Measurements from ENCODE around the gene ACSF2.
A peak's percentile ranks its signal among the peaks of the same experiment; 100 is the strongest.
"Not testable (repeated sequence)": the region's sequence is repeated elsewhere in the genome, so short reads cannot be mapped to it uniquely, and the experiment has no call there.

Gene ACSF2, protein sequence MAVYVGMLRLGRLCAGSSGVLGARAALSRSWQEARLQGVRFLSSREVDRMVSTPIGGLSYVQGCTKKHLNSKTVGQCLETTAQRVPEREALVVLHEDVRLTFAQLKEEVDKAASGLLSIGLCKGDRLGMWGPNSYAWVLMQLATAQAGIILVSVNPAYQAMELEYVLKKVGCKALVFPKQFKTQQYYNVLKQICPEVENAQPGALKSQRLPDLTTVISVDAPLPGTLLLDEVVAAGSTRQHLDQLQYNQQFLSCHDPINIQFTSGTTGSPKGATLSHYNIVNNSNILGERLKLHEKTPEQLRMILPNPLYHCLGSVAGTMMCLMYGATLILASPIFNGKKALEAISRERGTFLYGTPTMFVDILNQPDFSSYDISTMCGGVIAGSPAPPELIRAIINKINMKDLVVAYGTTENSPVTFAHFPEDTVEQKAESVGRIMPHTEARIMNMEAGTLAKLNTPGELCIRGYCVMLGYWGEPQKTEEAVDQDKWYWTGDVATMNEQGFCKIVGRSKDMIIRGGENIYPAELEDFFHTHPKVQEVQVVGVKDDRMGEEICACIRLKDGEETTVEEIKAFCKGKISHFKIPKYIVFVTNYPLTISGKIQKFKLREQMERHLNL

DNA sequence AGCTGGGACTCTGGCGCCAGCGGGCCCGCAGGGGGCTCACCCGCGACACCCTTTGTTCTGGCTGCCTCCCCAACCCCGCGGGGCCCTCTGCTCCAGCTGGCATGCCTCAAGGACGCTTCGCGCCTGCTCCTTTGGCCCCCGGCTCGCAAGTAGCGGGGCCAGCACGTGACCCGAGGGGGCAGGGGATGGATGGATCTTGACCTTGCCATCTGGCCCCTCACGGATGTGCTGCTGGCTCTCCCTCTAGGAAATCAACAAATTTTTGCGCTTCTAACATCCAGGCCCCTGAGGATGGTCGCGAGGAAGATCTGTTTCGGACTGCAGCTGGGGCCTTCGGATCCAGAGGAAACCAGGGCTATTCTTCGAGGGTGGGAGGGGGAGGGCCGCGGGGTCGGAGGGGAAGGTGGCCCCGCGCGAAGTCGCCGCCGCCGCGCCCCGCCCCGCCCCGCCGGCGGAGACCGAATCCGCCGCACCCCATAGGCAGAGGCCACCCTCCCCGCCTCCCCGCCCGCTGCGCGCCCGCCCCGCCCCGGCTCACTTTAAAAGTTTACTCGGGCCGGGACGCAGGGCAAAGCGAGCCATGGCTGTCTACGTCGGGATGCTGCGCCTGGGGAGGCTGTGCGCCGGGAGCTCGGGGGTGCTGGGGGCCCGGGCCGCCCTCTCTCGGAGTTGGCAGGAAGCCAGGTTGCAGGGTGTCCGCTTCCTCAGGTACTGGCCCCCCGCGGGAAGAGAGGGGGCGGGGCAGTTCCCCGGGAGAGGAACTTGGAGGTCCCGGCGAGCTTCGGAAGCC is at the start of gene ACSF2:
TSS of gene ACSF2 (plus strand) at position 537 of the 790 bp plus-strand sequence. CDS start at position 581, 44 bp downstream.
- peak; percentile 72 for DNase-seq

DNA sequence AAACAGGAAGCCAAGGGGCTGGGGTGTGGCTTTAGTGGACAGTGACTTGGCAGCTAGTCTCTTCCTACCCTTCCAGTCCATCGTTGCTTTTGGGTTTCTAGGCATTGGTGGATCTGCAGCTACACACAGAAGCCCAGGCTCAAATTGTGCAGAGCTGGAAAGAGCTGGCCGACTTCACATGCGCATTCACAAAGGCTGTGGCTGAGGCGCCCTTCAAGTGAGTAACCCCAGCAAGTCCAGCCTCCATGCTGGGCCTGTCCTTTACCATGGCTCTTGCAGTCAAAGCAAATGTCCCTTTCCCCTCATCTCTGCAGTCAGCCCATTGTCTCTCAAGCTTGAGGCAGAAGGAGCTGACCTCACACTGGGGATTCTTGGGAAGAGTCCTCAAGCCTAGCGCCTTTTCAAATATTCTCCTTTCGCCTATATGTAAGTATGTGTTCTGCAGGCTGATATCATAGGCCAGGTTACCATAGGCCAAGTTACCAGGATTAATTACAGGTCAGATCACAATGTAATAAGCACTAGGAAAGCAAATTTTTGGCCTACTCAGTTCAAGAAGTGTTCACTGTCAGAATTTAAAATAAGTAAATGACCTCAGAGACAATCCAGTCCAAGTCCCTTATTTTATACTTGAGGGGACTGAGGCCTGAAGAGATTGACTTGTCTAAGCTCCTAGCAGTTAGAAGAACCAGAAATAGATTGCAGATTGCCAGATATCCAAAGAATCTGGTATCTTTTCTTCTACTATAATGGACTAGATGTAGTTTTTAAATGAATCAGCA is 46.5 kb upstream of the ACSF2 start:
- no peak for DNase-seq

DNA sequence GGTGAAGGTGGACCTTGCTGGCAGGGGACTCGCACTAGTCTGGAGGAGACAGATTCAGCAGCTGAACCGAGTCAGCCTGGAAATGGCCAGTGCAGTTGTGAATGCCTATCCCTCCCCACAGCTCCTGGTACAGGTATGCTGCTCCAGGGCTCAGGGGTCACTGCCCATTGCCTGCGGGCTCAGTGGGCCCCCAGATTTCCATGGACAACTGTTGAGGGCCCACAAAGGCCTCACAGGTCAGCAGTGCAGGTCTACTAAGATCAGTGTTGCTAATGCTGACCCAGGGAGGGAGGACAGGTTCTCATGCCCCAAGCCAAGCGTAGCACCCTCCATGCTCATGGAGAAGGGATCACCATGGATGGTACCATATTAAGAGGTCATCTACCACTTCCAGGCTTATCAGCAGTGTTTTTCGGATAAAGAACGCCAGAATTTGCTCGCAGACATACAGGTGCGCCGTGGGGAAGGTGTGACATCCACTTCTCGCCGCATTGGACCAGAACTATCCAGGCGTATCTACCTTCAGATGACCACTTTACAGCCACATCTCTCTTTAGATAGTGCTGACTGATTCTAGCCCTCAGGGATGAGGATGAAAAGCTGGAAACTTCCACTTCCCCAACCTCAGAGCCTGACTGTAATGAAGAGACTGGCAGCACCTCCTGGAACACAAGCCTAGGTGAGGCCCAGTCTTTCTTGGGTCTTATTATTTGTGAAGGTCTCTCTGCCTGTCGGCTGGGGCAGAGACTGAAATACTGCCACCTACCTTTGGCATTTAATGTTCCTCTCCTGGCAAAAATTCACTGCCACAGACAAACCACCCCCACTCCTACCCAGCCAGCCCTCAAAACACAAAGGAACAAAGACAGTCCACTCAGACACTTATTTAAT is 45.4 kb upstream of the ACSF2 start:
- DNase-seq: no peak

DNA sequence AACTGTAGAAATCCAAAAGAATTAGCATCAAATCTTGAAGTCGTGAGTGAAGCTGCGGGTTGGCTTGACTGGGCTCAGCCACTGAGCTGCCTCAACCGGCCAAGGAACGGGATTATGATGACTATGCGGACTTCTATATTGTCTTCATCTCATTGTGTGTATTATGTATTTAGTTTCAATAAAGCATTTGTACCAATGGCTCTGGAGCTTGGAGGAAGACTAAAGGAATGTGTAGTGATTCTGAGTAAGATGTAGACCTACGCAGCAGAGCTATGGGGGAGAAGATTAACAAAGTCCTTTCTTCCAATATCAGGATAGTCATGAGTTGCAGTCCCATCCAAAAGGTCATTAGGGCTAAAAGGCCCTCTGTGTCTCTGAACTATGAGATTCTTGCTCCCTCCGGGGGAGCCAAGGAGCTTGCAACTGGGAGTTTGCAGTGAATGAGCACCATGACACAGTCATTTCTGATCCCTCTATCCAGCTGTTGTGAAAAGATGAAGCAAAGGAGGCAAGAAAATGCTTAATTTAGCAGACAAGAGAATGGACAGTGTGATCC is 44.7 kb upstream of the ACSF2 start:
- no peak for DNase-seq

DNA sequence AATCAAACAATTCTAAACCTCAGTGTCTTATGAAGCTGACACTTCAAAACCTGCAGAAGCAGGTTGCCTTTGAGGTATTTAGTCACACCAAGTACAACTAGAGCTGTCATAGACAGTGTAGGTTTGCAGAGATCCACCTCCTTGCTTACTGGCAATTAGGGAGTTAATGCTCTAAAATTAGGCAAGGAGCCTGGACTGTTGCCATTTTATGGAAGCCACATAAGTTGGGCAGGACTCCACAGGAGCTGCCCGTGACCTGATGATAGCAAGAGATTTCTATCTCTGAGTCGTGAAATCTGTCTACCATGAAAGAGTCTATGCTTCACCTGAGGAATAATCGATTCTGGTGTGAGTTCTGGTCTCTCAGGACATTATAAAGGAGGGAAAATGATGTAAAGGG is 44.1 kb upstream of the ACSF2 start:
- no peak for DNase-seq

DNA sequence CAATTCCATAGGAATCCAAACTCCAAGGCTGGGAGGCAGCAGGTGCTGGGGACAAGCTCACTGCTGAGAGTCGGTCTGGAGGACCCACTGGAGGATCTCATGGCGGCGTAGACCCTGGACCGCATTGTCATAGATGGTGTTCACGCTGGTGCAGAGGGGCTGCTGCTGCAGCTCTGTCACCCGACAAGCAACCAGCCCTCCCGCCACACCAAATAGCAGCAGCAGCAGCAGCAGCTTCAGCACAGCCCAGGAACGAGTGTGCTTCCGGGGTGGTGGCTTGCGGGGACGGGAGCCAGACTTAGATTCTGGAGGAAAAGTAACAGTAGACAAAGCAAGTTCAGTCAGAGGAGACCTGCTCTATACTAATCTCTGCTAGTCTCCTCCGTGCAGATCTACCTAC is 43.1 kb upstream of the ACSF2 start:
- no peak for DNase-seq

DNA sequence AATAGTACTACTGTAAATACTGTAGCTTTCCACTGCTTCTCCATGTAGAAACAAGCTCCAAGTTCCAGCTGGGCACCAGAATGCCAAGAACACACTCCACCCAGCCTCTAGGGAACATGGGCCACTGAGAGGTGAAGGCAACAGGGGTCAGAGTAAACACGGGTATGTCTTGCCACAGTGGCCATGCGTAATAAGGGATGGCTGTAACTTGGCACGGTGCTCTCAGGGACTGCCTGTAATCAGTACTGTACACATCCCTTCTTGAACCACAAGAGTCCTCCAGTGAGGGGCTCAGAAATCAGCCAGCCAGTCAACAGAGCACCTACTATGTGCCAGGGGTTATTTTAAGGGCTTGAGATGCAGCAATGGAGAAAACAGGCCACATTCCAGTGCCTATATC is 39.5 kb upstream of the ACSF2 start:
- DNase-seq: no peak

DNA sequence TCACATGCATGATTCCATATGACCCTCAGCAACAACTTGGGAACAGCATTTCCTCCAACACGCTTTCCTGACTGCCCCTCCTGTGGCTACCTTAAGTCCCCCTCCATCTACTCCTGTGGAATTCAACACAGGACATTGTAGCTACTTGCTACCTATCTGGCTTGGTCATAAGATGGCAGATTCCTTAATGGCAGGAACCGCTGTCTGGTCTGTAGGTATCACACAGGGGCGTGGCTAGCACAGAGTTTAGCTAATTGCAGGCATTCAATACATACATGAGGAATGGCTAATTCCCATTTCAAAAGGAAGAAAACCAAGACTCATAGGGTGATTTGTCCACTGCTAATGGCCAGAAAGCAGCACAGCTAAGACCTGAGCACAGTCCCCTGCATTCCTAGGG is 37.3 kb upstream of the ACSF2 start:
- DNase-seq: no peak

DNA sequence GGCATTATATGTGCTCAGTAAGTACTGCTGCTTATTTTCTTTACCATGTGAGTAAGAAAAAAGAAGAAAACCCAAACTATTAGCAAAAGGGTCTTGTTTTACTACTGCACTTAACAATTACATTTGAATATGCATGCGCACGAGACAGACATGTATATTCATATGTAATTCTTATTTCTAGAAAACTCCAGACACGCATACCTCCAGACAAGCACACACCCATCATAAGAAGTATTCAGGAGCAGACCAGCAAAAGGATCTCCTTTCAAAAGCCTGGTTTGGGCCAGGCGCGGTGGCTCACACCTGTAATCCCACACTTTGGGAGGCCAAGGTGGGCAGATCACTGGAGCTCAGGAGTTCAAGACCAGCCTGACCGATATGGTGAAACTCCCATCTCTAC is 36.5 kb upstream of the ACSF2 start:
- DNase-seq: no peak

DNA sequence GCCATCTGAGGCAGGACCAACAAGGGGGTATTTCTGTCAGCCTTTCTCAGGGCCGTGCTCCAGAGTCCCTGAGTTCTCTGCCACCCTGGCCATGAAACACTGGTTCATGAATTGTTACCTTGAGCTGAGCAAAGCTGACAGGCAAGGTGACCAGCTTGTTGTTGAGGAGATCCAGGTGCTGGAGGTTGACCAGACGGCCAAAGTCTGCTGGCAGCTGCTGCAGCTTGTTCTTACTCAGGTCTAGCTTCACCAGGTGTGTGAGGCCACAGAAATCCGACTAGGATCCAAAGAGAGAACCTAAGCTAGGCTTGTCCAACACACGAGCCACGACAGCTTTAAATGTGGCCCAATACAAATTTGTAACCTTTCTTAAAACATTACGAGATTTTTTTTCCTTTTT is 33.4 kb upstream of the ACSF2 start:
- no peak for DNase-seq

DNA sequence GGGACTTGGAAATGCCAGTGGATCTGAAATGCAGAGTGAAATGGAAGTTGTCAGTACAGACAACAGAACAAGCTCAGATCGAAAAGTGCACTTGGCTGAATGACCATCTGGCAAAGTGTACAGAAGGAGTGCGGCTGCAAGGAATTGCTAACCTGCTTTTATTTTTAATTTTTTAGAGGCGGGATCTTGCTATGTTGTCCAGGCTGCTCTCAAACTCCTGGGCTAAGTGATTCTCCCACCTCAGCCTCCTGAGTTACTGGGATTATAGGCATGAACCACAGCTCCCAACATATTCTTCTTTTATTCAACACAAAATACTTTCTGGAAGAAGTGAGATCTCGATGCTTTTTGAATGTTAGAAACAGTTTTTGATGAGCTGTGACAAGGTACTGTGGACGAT is 32.3 kb upstream of the ACSF2 start:
- no peak for DNase-seq

DNA sequence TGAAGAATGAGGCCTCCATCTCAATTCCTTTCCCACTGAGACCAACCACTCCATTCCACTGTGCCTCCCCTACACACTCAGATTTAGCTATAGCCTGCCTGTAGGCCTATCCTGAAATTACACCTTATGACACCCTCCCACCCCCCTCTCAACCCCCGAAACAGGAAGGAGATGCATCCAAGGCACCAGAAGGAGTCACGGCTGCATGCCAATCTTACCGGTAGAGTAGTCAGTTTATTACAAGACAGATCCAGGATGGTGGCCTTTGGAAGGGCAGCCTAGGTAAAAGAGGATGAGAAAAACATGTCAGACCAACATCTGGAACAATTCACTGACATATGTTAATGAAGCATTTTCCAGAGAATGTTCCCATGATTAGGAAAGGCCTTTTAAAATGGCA is 31.3 kb upstream of the ACSF2 start:
- no peak for DNase-seq

DNA sequence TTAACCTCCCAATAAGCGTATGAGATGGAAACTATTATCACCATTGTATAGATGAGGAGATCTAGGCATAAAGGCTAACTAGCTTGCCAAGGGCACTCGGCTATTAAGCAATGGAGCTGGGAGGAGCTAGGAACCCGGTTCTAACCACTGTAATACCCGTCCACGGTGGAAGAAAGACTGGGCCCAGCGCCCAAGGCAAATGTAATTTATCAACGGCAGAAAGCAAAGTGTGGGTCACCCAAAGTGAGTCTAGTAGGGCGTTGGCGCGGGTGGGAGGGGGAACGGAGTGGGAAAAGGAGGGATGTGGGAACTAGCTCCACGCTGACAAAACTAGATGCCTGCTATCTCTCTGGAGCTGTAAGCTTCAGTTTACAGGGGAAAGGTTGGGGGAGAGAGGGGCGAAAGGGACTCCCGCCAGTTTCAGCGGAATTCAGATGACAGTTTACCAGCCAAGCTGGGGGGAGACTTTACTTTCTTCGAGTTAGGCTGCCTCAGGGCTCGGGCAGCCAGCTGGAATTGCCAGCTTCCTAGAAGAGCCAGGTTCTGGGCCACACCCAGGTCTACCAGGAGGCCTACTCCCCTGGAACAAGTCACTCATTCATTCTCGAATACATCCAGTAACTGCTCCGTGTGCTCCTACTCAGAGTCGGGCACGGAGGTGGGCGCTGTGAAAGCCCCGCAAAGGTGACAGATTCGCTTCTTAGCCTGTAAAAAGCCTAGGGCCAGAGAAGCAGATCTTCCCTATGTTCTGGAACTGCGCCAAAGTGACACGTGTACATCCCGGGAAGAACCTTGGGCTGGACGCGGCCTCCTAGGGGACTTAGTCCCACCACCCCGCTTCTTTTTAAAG is 29.5 kb upstream of the ACSF2 start:
- DNase-seq: peak; percentile 61

DNA sequence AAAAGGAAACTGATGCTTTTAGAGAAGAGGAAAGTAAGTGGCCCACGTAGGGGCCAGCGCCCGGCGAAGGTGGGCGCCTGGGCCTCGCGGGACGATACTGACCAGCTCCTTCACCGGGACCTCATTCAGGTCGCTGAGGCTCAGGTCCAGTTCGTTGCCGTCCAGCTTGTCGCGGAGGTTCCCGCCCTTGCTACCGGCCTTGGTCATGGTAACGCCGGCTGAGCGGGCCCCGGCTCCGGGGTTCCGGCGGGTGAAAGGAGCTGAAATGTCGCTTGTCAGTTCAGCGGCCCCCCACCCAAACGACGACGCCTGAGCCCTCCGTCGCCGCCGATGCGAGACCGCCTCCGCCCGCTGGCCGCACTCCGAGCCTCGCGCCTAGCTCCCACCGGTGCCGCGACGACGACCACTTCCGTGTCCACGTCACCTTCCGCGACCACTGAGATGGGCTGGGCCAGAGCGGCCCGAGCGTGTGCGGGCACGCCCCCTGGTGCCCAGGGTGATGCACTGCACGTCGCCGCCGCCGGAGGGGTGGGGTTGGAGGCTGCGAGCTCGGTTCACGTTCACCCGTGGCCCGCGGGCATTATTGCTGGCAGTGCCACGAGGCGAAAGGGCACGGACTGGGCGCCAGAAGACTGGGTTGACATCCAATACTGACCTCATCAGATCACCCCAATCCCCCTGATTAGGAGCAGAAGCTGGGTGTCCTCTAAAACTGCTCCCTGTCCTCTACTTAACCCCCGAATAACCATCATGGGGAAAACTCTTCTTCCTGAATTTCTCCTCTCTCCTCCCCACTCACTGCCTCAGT is 28.7 kb upstream of the ACSF2 start, which contains the start of gene LRRC59:
TSS of gene LRRC59 (minus strand) at position 413 of the 808 bp plus-strand sequence. CDS start at position 207, 206 bp downstream.
- DNase-seq: peak; percentile 92

DNA sequence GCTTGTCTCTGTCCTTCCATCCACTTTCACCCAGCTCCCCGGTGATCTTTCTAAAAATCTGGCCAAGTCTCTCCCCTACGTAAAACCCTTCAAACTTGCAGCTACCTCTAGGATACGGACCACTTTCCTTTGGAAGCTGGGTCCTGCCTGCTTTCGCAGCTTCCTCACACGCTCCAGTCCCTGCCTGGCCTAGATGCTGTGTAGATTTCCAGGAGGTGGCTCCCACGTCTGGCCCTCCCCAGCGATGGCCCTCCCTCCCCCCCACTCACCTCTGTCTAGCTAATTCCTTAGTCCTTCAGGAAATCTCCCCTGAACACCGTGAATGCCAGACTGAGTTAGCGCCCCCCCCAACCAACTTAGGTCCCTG is 28.1 kb upstream of the ACSF2 start:
- no peak for DNase-seq

DNA sequence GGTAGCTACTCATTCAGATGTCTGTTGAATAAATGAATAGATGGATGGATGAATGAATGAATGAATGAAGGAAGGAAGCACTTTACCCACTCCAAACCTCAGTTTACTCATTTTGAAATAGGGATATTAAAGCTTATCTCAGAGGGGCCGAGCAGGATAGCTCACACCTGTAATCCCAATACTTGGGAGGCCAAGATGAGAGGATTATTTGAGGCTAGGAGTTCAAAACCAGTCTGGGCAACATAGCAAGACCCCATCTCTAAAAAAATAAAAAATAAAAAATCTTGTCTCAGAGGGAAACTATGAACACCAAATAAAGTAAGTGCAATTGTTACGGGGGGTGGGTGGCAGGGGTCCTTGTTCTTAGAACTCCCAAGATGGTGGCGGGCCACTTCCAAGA is 27.3 kb upstream of the ACSF2 start:
- DNase-seq: not testable (repeated sequence)

DNA sequence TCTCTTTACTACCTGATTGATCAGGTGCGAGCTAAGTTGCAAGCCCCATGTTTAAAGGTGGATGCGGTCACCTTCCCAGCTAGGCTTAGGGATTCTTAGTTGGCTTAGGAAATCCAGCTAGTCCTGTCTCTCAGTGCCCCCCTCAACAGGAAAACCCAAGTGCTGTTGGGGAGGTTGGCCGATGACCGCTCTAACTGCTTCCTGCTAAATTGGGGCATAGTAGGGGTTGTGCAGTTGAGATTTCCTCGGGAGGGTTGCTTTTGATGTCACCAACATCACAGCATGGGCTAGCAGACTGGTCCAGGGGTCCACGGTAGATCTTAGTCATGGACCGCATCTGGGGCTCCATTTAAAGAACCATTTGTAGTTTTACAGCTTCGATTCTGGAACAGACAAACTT is 26.4 kb upstream of the ACSF2 start:
- DNase-seq: not testable (repeated sequence)

DNA sequence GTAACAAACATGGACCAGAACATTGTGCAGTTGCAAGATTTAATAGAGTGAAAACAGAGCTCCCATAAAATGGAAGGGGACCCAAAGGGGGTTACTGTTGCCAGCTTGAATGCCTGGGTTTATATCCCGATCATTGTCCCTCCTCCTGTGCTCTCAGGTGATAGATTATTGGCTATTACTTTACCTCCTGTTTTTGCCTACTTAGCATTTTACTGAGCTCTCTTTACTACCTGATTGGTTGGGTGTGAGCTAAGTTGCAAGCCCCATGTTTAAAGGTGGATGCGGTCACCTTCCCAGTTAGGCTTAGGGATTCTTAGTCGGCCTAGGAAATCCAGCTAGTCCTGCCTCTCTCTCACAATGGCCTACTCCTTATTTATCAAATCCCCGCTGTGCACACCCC is 20.7 kb upstream of the ACSF2 start:
- DNase-seq: not testable (repeated sequence)

DNA sequence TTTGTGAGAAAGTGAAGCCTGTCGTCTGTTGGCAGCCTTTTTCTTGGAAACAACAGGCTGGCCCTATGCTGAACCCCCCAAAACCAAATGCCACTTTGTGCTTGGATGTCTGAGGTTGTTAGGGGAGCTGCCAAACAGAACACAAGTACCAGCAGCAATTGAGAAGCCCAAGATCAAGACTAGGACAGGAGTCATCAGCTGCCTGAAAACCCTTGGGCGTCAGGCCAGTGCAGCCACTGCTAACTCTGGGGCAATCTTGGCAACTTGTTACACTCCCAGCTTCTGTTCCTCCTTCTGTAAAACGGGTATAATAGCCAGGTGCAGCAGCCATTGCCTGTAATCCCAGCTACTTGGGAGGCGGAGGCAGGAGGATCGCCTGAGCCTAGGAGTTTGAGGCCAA is 19.4 kb upstream of the ACSF2 start:
- DNase-seq: no peak

DNA sequence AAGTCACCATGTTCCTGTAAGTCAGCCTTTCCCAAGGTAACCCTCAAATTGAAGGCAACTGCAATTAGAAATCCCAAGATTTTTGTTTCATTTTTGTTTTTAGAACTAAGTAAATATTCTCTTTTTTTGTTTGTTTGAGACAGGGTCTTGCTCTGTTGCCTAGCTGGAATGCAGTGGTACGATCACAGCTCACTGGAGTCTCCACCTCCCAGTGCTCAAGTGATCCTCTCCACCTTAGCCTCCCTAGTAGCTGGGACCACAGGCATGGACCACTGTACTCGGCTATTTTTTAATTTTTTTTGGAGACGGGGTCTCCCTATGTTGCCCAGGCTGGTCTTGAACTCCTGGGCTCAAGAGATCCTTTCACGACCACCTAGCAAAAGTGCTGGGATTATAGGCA is 18.1 kb upstream of the ACSF2 start:
- no peak for DNase-seq

Data from eye (tissue), 1 donor.